HG02938 (cell line): ENCODE results near the gene FBXW11.
"Not testable (repeated sequence)": the region's sequence is repeated elsewhere in the genome, so short reads cannot be mapped to it uniquely, and the experiment has no call there.

Experiments
- ATAC-seq: cut with Tn5 transposase; IDR thresholded peaks from one replicate; pipeline ENCODE4 v1.9.1; 2021; ENCODE audit warnings: mild to moderate bottlenecking, moderate library complexity; ENCODE audit not compliant: unreplicated experiment

The FBXW11 gene

GRCh38 chr5:171915700-171916099, 90.7 kb downstream of the FBXW11 start:
- ATAC-seq: not testable (repeated sequence)

- no peak for ATAC-seq
These were observed 91.6 kb downstream of the FBXW11 start for GRCh38 chr5:171914726-171915338.

- ATAC-seq: no peak
These were observed 92.5 kb downstream of the FBXW11 start for GRCh38 chr5:171913987-171914273.

- ATAC-seq: no peak
These were observed 95.3 kb downstream of the FBXW11 start for GRCh38 chr5:171911152-171911551.

GRCh38 chr5:171908638-171909037, 97.8 kb downstream of the FBXW11 start:
- no peak for ATAC-seq

GRCh38 chr5:171907725-171908343, 98.6 kb downstream of the FBXW11 start:
- peak; percentile 60 for ATAC-seq

GRCh38 chr5:171906703-171907590, 99.5 kb downstream of the FBXW11 start:
- ATAC-seq: peak; percentile 41

- ATAC-seq: no peak
These were observed 100.3 kb downstream of the FBXW11 start for GRCh38 chr5:171906066-171906570.

GRCh38 chr5:171904886-171905285, 101.6 kb downstream of the FBXW11 start:
- no peak for ATAC-seq

- no peak for ATAC-seq
These were observed 104.7 kb downstream of the FBXW11 start for GRCh38 chr5:171901764-171902163.

GRCh38 chr5:171899792-171900191, 106.6 kb downstream of the FBXW11 start:
- ATAC-seq: no peak

- ATAC-seq: no peak
These were observed 107.6 kb downstream of the FBXW11 start for GRCh38 chr5:171898879-171899278.

- ATAC-seq: no peak
These were observed 108.1 kb downstream of the FBXW11 start for GRCh38 chr5:171898386-171898785.

- no peak for ATAC-seq
These were observed 109.2 kb downstream of the FBXW11 start for GRCh38 chr5:171897231-171897630.

- ATAC-seq: no peak
These were observed 111.4 kb downstream of the FBXW11 start for GRCh38 chr5:171895081-171895480.

GRCh38 chr5:171893290-171893886, 113.0 kb downstream of the FBXW11 start:
- ATAC-seq: no peak

- ATAC-seq: no peak
These were observed 114.8 kb downstream of the FBXW11 start for GRCh38 chr5:171891595-171891994.

GRCh38 chr5:171891150-171891549, 115.3 kb downstream of the FBXW11 start:
- ATAC-seq: no peak

GRCh38 chr5:171888051-171888481, 118.4 kb downstream of the FBXW11 start:
- ATAC-seq: no peak

- ATAC-seq: not testable (repeated sequence)
These were observed 120.4 kb downstream of the FBXW11 start for GRCh38 chr5:171886037-171886436.

GRCh38 chr5:171882118-171882517, 124.3 kb downstream of the FBXW11 start:
- ATAC-seq: no peak
